GM13976 (cell line): Measurements from ENCODE around the gene CDH22.

Experiments
- DNase-seq: peaks from one replicate; pipeline ENCODE4 v3.0.0; 2012; ENCODE audit warnings: low spot score
- in situ Hi-C: fragments of 300-500 bp; cut with MboI; formaldehyde crosslinking; loops from one replicate; pipeline ENCODE4 v1.12.0; 2022; ENCODE audit warnings: low sequenced_read_pairs, mixed read lengths, inconsistent platforms; ENCODE audit not compliant: unreplicated experiment
- TF ChIP-seq, protein P1 (sequence below): IDR thresholded peaks from 2 replicates; pipeline ENCODE4 v1.5.1; 2012; ENCODE audit warnings: borderline replicate concordance, mild to moderate bottlenecking; ENCODE audit not compliant: insufficient read depth; ENCODE audit errors: extremely low read depth, missing control alignments, control extremely low read depth

CDH22 gene

DNA sequence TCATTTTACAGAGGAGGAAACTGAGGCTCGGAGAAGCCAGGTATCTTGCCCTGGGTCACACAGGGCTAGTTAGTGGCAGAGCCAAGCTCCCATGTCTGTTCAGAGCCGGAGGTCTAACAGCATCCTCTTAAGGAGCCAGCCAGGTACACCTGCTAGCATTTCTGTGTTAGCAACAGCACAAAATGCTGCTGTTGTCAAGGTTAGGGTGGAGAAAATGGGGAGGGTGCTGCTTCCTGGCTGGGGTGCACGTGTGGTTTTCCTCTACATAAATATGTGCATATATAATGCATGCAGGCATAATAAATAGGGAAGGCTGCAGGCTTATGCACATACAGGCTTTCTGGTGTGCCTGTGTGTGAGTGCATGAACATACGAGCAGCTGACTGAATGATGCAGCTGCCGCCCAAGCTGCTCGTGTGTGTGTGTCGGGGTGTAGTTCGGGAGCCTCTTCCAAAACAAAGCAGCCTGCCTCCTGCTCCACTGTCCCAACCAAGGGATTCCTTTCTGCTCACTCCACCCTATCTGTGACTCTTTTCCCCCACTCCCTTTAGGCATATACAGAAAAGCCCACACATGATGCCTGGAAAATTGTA is 103.6 kb downstream of the CDH22 start:
- DNase-seq = no peak
- TF ChIP-seq, protein P1, sequence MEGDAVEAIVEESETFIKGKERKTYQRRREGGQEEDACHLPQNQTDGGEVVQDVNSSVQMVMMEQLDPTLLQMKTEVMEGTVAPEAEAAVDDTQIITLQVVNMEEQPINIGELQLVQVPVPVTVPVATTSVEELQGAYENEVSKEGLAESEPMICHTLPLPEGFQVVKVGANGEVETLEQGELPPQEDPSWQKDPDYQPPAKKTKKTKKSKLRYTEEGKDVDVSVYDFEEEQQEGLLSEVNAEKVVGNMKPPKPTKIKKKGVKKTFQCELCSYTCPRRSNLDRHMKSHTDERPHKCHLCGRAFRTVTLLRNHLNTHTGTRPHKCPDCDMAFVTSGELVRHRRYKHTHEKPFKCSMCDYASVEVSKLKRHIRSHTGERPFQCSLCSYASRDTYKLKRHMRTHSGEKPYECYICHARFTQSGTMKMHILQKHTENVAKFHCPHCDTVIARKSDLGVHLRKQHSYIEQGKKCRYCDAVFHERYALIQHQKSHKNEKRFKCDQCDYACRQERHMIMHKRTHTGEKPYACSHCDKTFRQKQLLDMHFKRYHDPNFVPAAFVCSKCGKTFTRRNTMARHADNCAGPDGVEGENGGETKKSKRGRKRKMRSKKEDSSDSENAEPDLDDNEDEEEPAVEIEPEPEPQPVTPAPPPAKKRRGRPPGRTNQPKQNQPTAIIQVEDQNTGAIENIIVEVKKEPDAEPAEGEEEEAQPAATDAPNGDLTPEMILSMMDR = no peak
- in situ Hi-C loops = no loop called here

DNA sequence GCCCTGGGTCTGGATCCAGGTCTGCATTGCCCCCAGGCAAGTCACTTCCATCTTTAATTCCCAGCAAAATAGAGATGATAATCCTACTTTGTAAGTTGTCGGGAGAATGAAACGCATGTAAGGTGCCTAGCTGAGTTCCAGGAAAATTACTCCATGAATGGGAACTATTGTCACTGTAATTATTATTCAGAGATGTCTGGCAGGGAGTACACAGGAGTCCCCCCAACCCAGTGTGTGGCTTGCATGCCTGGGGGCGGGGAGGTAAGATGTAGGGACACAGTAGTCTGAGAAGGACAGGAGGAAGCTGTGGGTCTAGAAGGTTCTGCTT is 104.8 kb downstream of the CDH22 start:
- in situ Hi-C loops = no loop called here
- DNase-seq = no peak
- TF ChIP-seq, protein P1 = no peak

DNA sequence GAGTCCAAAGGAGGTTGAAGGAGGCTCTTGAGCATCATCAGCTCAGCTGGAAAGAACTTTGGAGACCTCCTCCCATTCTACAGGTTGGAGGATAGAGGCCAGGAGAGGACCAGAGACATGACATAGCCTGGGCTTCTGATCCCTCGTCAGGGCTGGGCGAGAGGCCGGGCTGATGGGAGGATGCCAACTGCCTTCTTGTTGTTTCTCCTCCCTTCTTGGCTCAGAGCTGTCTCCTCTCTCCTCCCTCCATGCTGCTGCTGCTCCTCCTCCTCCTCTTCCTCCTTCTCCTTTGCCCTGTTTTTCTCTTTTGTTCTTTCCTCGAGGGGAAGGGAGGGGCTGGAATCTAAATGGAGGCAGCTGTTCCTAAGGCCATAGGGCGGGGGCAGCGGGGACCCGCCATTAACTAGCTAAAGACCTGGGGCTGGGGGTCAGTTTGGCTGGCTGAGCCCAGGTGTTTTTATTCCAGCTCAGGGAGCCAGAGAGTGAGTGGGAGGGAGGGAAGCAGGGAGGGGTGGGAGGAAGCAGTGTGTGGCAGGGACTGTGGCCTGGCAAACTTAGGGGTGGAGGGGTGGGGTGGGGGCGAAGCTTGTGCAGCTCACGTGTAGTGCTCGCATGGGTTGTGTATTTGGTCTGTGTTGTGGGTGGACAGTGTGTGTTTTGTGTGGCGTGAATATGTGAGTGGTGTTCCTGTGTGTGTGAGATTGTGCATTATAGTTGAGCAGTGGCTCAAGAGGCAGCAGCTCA is 105.4 kb downstream of the CDH22 start:
- no peak for DNase-seq
- in situ Hi-C loops = no loop called here
- TF ChIP-seq, protein P1 = no peak

DNA sequence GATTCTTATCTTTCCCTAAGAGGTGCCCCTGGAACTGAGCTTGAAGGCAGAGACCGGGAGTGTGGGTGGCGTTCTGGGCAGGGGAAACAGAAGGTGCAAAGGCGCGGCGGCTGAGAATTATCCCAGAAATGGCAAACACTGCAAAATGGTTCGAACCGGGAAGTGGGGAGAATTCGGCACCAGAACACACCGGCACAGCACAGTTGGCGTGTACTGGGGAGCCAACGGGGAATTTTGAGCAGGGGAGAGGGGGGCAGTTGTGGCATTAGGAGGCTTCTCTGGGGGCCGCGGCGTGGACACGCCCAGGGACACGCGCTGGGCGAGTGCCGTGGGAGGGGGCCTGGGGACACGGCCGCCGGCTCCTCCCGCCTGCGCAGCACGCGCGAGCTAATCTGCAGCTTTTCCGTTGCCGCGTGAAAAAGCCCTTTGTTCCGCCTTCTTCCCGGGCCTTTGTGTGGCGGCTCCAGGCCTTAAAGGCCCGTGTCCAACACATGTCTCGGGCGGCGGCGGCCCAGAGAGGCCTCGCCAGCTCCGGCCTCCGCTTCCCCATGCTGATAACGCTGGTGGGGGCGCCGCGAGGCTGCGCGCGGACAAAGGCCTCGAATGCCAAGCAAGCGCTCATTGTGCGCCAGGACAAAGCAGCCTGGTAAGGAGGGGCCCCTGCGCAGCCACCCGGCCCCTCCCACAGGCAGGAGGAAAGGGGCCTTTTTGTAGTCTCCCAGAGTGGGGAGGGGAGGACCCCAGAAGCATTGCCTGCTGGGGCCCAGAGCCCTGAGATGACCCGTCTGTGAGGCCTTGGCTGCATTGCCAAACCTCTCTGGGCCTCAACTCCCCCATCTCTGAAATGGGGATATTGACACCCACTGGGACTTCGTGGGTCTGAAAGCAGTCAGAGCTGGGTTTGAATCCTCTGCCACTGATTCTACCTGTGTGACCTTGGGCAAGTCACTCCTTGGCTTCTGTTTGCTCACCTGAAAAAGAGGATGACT is 107.4 kb downstream of the CDH22 start:
- in situ Hi-C loops = no loop called here
- TF ChIP-seq, protein P1 = no peak
- no peak for DNase-seq

DNA sequence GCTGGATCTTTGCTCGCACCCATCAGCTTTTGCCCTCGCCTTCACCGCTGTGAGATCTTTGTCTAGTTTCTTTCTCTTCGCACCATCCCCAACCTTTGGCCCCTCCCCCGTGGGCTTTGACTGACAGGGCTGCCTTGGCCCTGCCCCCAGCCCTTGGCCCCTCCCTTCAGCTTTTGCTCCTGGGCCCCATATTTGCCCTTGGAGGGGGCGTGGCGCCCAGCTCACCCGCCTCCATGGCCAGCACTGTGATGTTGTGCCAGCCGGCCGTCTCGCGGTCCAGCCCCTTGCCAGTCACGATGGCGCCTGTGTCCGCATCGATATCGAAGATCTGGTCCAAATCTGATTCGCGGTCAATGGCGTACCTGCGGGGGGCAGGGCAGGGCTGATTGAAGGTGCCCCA is 109.1 kb downstream of the CDH22 start:
- DNase-seq = no peak
- in situ Hi-C loops = no loop called here
- TF ChIP-seq, protein P1 = no peak

DNA sequence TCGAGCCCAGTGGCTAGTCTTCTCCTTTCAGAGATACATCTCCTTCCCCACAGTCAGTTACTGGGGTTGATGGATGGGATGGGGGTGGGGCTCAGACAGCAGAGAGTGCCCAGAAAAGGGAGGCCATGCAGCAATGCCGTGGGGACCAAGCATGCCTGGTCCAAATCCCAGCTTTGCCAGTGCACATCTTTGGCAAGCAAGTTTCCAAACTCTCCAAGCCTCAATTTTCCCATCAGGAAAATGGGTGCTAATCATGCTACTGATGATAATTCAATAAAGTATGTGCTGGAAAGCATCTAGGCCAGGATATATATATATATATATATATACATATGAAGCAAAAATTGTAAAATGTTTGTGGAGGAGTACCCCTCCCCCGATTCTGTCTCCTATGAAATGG is 111.3 kb downstream of the CDH22 start:
- TF ChIP-seq, protein P1 = no peak
- in situ Hi-C loops = no loop called here

More for the DNA sequence above, 111.3 kb downstream of the CDH22 start:
- no peak for DNase-seq
